LNCaP clone FGC (cell line): ENCODE measurements around the gene EMSY.
"Not testable (repeated sequence)": the region's sequence is repeated elsewhere in the genome, so short reads cannot be mapped to it uniquely, and the experiment has no call there.

ENCODE experiments used
- DNase-seq: peaks from one replicate; pipeline ENCODE4 v3.0.0-alpha.2; 2011; ENCODE audit warnings: low read depth
- H3K4me3 ChIP-seq: 2 replicates; pipeline ENCODE4 v1.5.1; 2011; ENCODE audit warnings: mild to moderate bottlenecking, low read depth, low read length, control low read depth
- TF ChIP-seq, protein P1 (sequence below): IDR thresholded peaks from 2 replicates; pipeline ENCODE4 v1.5.1; 2012; ENCODE audit warnings: mild to moderate bottlenecking; ENCODE audit not compliant: control insufficient read depth, insufficient read depth; ENCODE audit errors: extremely low read depth

The EMSY gene, protein sequence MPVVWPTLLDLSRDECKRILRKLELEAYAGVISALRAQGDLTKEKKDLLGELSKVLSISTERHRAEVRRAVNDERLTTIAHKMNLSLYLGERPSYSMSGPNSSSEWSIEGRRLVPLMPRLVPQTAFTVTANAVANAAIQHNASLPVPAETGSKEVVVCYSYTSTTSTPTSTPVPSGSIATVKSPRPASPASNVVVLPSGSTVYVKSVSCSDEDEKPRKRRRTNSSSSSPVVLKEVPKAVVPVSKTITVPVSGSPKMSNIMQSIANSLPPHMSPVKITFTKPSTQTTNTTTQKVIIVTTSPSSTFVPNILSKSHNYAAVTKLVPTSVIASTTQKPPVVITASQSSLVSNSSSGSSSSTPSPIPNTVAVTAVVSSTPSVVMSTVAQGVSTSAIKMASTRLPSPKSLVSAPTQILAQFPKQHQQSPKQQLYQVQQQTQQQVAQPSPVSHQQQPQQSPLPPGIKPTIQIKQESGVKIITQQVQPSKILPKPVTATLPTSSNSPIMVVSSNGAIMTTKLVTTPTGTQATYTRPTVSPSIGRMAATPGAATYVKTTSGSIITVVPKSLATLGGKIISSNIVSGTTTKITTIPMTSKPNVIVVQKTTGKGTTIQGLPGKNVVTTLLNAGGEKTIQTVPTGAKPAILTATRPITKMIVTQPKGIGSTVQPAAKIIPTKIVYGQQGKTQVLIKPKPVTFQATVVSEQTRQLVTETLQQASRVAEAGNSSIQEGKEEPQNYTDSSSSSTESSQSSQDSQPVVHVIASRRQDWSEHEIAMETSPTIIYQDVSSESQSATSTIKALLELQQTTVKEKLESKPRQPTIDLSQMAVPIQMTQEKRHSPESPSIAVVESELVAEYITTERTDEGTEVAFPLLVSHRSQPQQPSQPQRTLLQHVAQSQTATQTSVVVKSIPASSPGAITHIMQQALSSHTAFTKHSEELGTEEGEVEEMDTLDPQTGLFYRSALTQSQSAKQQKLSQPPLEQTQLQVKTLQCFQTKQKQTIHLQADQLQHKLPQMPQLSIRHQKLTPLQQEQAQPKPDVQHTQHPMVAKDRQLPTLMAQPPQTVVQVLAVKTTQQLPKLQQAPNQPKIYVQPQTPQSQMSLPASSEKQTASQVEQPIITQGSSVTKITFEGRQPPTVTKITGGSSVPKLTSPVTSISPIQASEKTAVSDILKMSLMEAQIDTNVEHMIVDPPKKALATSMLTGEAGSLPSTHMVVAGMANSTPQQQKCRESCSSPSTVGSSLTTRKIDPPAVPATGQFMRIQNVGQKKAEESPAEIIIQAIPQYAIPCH (N-terminal part only)

GRCh38 chr11:76444384-76445120 lies at the start of gene EMSY:
TSS of gene EMSY (plus strand) at chr11:76445018. CDS start at chr11:76446939, 1,921 bp downstream.
- TF ChIP-seq, protein P1, sequence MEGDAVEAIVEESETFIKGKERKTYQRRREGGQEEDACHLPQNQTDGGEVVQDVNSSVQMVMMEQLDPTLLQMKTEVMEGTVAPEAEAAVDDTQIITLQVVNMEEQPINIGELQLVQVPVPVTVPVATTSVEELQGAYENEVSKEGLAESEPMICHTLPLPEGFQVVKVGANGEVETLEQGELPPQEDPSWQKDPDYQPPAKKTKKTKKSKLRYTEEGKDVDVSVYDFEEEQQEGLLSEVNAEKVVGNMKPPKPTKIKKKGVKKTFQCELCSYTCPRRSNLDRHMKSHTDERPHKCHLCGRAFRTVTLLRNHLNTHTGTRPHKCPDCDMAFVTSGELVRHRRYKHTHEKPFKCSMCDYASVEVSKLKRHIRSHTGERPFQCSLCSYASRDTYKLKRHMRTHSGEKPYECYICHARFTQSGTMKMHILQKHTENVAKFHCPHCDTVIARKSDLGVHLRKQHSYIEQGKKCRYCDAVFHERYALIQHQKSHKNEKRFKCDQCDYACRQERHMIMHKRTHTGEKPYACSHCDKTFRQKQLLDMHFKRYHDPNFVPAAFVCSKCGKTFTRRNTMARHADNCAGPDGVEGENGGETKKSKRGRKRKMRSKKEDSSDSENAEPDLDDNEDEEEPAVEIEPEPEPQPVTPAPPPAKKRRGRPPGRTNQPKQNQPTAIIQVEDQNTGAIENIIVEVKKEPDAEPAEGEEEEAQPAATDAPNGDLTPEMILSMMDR, result no peak
- DNase-seq, result peak; percentile 100
- peak within 1 kb of the TSS; percentile 92 for H3K4me3 ChIP-seq

DNA sequence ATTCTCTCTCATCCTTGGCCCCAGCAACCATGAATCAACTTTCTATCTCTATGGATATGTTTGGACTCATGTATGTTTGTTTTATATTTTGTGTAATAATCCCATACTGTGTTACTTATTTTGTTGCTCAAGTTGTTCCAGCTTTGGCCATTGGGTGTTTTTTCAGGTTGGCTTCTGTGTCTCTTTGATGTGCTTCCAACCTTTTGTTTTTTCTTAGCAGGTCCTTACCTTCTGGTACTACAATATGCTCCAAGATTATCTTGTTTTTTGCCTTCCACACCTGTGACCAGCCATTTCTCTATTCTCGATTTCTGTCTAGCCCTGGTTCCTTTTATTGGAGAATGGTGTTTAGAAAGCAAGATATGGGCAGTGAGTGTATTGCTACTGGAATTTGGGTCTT lies 49.5 kb upstream of the EMSY start:
- no peak for DNase-seq
- TF ChIP-seq, protein P1, result no peak

DNA sequence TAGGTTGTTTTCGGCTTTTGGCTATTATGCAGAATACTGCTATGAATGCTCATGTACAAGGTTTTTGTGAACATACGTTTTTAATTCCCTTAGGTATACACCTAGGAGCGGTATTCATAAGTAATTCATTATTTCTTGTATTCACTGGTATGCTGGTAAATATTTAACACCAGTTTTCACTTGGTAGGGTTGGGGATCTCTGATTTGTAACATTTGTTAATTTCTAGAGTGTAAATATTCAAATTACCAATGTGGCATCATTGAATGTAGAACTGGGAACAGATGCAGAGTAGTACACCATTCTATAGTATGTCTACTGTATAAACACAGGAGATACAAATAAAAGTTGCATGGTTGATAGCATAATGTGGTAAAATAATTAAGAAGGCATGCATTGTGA lies 47.4 kb upstream of the EMSY start:
- no peak overlapping the region for H3K4me3 ChIP-seq
- TF ChIP-seq, protein P1, result no peak
- DNase-seq, result no peak

More for the DNA sequence above, 49.5 kb upstream of the EMSY start:
- H3K4me3 ChIP-seq, result no peak overlapping the region

DNA sequence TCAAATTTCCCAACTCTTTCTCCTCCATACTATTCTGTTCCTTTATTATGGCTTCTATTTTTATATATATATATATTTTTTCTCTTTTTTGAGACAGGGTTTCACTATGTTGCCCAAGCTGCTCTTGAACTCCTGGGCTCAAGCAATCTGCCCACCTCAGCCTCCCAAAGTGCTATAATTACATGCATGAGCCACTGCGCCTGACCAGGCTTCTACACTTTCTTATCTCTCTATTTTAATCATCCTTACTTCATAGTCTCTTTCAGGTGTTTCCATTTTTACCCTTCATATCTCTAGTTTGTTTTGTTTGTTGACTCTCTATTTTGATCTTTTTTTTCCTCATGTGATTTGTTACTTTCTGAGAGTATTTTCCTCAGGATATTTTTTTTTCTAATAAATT lies 43.9 kb upstream of the EMSY start:
- no peak overlapping the region for H3K4me3 ChIP-seq
- TF ChIP-seq, protein P1, result no peak
- no peak for DNase-seq

- not testable (repeated sequence) for H3K4me3 ChIP-seq, DNase-seq
These were observed 43.3 kb upstream of the EMSY start for GRCh38 chr11:76401484-76401883.

GRCh38 chr11:76406359-76406758 lies 38.5 kb upstream of the EMSY start:
- TF ChIP-seq, protein P1, result no peak
- no peak overlapping the region for H3K4me3 ChIP-seq
- DNase-seq, result no peak
